Adrenal gland (tissue), 12 donors: ENCODE measurements around the gene WWOX. TPM values are rescaled to one million over a fixed set of nuclear protein-coding genes. Genes with fewer than 3 reads are reported as not detected.

Experiments used
- DNase-seq, 7 donors: peaks; one replicate each; pipeline ENCODE4 v3.0.0-alpha.2; 2019 to 2020
- H3K27ac ChIP-seq, 5 donors: fragments of 200-600 bp; sonication (generic) in 4 of 5; 1 replicate in 3 of 5; 2 replicates in 2 of 5; pipeline versions ENCODE4 v1.5.1 to v1.8.0; 2016 to 2020; ENCODE audit warnings: mild to moderate bottlenecking in 1 of 5
- H3K27me3 ChIP-seq: fragments of 200-600 bp; 2 replicates; pipeline ENCODE4 v1.8.0; 2021
- H3K36me3 ChIP-seq, 2 donors: fragments of 200-600 bp; replicated peaks in 1 of 2; 1 replicate in 1 of 2; 2 replicates in 1 of 2; pipeline versions ENCODE4 v1.5.1 to v1.8.0; 2018 to 2022
- H3K4me1 ChIP-seq, 2 donors: fragments of 200-600 bp; replicated peaks in 1 of 2; 1 replicate in 1 of 2; 2 replicates in 1 of 2; pipeline versions ENCODE4 v1.5.1 to v1.8.0; 2018 to 2021
- H3K4me3 ChIP-seq, 4 donors: fragments of 200-600 bp; sonication (generic) in 3 of 4; one replicate each; pipeline ENCODE4 v1.5.1; 2016 to 2018
- H3K9me3 ChIP-seq, 3 donors: fragments of 200-600 bp; sonication (generic) in 1 of 3; replicated peaks in 1 of 3; 1 replicate in 2 of 3; 2 replicates in 1 of 3; pipeline versions ENCODE4 v1.5.1 to v1.8.0; 2016 to 2021
- POLR2A ChIP-seq, 2 donors: fragments of 450-650 bp; IDR thresholded peaks; one replicate each; pipeline ENCODE4 v1.6.1; 2017; ENCODE audit warnings: antibody characterized with exemption in 2 of 2, mild to moderate bottlenecking in 2 of 2, moderate library complexity in 1 of 2
- WGBS, 4 donors: extraction: QIAGEN DNeasy Blood & Tissue Kit in 2 of 4; methylation state at CpG; one replicate each; pipeline versions ENCODE4 v1.1.5 to v1.1.7; 2013 to 2017; 5-methylcytosine and 5-hydroxymethylcytosine counted together
- intact Hi-C, 2 donors: fragments of 100-400 bp; cut with DNase I; formaldehyde crosslinking; loops; one replicate each; pipeline versions ENCODE4 v1.14.1 to v1.15.0; 2022 to 2023
- polyA plus RNA-seq, 3 donors: library from polyadenylated mRNA; stranded (reverse); fragments of 200-250 nt in 2 of 3; fragments of 350-450 nt in 1 of 3; fragmentation: Illumina TruSeq in 1 of 3; extraction: RNeasy Lipid Tissue Mini Kit (QIAGEN cat#74804) in 1 of 3; gene quantifications; one replicate each; pipeline ENCODE4 v1.2.3, GENCODE V29; 2013 to 2014
- total RNA-seq, 9 donors: library from RNA; depleted of rRNA in 4 of 9; stranded (reverse); fragments of >200 nt in 4 of 9; fragments of 120-200 nt in 1 of 9; fragmentation: NEBNext Ultra II Directional in 1 of 9; extraction: Animal tissue kit (Norgen Biotek cat#: 25700) in 1 of 9; gene quantifications; one replicate each; pipeline versions ENCODE4 v1.1.0 to v1.2.4, GENCODE V29; 2013 to 2023
- TF ChIP-seq, protein P1 (sequence below), 6 experiments: fragments of 450-650 bp in 4 of 6; fragments of 200-600 bp in 2 of 6; sonication (generic) in 1 of 6; IDR thresholded peaks; 1 replicate in 5 of 6; 2 replicates in 1 of 6; pipeline versions ENCODE4 v1.5.1 to v1.8.0; 2016 to 2021; ENCODE audit warnings: antibody characterized with exemption in 6 of 6, mild to moderate bottlenecking in 2 of 6, moderate library complexity in 1 of 6
- donor health status: healthy with polysubstance abuse.
- donor health status: Bipolar disorder and iron deficiency.
- donor health status: DM: yes; HTN: yes; CAD: no.
- donor health status: DM: no; HTN: no; CAD: no.
- donor health status: DM: no; HTN: no; CAD: no.
- donor health status: DM: yes; HTN: yes; CAD: no.

Gene WWOX
- total and polyA plus RNA-seq, 12 donors: 11.8 to 74.6 (median 20.5) TPM

DNA sequence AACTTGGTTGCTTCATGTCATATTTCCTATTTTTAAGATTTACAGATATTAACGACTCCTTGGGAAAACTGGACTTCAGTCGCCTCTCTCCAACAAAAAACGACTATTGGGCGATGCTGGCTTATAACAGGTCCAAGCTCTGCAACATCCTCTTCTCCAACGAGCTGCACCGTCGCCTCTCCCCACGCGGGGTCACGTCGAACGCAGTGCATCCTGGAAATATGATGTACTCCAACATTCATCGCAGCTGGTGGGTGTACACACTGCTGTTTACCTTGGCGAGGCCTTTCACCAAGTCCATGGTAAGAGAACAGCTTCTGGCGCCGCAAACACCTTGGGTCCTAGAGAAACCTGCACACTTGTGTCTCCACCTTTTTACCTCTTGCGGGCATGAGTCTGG lies 333.0 kb downstream of the WWOX start:
- intact Hi-C loops: no loop called here
- Histone ChIP-seq H3K27me3 (no peaks in the 10 kb centered on the region), H3K36me3 (no peaks in the 10 kb centered on the region), H3K27ac (no peak overlapping the region), H3K4me1 (no peaks in the 10 kb centered on the region), H3K9me3 (no peaks in the 10 kb centered on the region), H3K4me3 (no peak overlapping the region)
- TF ChIP-seq POLR2A (IDR thresholded peaks at IDR 0.05): no peak
- TF ChIP-seq, protein P1, sequence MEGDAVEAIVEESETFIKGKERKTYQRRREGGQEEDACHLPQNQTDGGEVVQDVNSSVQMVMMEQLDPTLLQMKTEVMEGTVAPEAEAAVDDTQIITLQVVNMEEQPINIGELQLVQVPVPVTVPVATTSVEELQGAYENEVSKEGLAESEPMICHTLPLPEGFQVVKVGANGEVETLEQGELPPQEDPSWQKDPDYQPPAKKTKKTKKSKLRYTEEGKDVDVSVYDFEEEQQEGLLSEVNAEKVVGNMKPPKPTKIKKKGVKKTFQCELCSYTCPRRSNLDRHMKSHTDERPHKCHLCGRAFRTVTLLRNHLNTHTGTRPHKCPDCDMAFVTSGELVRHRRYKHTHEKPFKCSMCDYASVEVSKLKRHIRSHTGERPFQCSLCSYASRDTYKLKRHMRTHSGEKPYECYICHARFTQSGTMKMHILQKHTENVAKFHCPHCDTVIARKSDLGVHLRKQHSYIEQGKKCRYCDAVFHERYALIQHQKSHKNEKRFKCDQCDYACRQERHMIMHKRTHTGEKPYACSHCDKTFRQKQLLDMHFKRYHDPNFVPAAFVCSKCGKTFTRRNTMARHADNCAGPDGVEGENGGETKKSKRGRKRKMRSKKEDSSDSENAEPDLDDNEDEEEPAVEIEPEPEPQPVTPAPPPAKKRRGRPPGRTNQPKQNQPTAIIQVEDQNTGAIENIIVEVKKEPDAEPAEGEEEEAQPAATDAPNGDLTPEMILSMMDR (IDR thresholded peaks at IDR 0.05): no peak
- no peak for DNase-seq
- 84 to 93% (median 90%) methylated on average over 17 of the region's 17 CpGs for WGBS, 4 donors

DNA sequence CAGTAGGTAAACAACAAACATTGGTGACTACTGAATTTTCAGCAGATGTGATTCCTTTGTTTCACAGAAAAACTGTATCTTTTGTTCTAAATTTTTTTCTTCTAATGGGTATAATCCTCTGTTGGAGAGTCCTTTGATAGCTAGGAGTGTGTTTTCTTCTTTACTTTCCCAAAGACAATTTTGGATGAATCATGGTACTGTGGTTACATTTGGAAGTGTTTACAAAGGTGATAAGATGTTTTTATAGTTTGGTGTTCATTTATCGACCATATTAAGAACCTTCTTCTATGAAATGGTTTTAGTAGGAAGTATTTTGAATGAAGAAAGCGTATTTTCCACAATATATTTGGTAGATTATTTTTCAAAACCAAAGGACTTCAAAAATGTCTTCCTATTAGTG lies 333.7 kb downstream of the WWOX start:
- Histone ChIP-seq H3K4me3 (no peak overlapping the region), H3K27ac (no peak overlapping the region), H3K36me3 (no peaks in the 10 kb centered on the region), H3K9me3 (no peaks in the 10 kb centered on the region), H3K27me3 (no peaks in the 10 kb centered on the region), H3K4me1 (no peaks in the 10 kb centered on the region)
- TF ChIP-seq POLR2A (IDR thresholded peaks at IDR 0.05): no peak
- TF ChIP-seq, protein P1 (IDR thresholded peaks at IDR 0.05): no peak
- intact Hi-C loops: no loop called here
- 92 to 97% (median 95%) methylated on average over 2 of the region's 2 CpGs for WGBS, 4 donors
- DNase-seq: no peak

GRCh38 chr16:78434401-78434800 lies 334.9 kb downstream of the WWOX start:
- no peaks in the 10 kb centered on the region for H3K4me1 ChIP-seq
- no peak overlapping the region for H3K27ac ChIP-seq
- H3K9me3 ChIP-seq: no peaks in the 10 kb centered on the region
- no peaks in the 10 kb centered on the region for H3K36me3 ChIP-seq
- no peak for DNase-seq
- TF ChIP-seq, protein P1 (IDR thresholded peaks at IDR 0.05): no peak
- TF ChIP-seq POLR2A (IDR thresholded peaks at IDR 0.05): no peak
- H3K4me3 ChIP-seq: no peak overlapping the region
- WGBS, 4 donors: 92 to 100% (median 95%) methylated on average over 4 of the region's 4 CpGs
- H3K27me3 ChIP-seq: no peaks in the 10 kb centered on the region
- intact Hi-C loops: no loop called here

- Histone ChIP-seq H3K4me1 (no peaks in the 10 kb centered on the region), H3K9me3 (no peaks in the 10 kb centered on the region), H3K4me3 (no peak overlapping the region), H3K27me3 (no peaks in the 10 kb centered on the region), H3K36me3 (no peaks in the 10 kb centered on the region), H3K27ac (no peak overlapping the region)
- intact Hi-C loops: no loop called here
- TF ChIP-seq, protein P1 (IDR thresholded peaks at IDR 0.05): no peak
- no peak for TF ChIP-seq POLR2A (IDR thresholded peaks at IDR 0.05)
- WGBS, 4 donors: 94 to 100% (median 96%) methylated on average over 4 of the region's 4 CpGs
- no peak for DNase-seq
These were observed 335.8 kb downstream of the WWOX start for GRCh38 chr16:78435260-78435659.
